Prostate gland (tissue), 2 donors: ENCODE results near the gene MBL2. TPM values are rescaled to one million over a fixed set of nuclear protein-coding genes. Genes with fewer than 3 reads are reported as not detected.

Experiments used
- DNase-seq: peaks from one replicate; pipeline ENCODE4 v3.0.0-alpha.2; 2019; ENCODE audit warnings: low spot score
- H3K27ac ChIP-seq, 2 donors: fragments of 200-600 bp; sonication (generic); 2 replicates each; pipeline ENCODE4 v1.5.1; 2017 to 2019
- H3K27me3 ChIP-seq: fragments of 200-600 bp; sonication (generic); replicated peaks from 2 replicates; pipeline ENCODE4 v1.5.1; 2019; ENCODE audit not compliant: insufficient read depth
- H3K36me3 ChIP-seq, 2 donors: fragments of 200-600 bp; sonication (generic); 1 replicate in 1 of 2; 2 replicates in 1 of 2; pipeline versions ENCODE4 v1.5.1 to v1.8.1; 2017 to 2019
- H3K4me1 ChIP-seq: fragments of 200-600 bp; sonication (generic); replicated peaks from 2 replicates; pipeline ENCODE4 v1.5.1; 2019
- H3K4me3 ChIP-seq, 2 donors: fragments of 200-600 bp; sonication (generic); 2 replicates each; pipeline ENCODE4 v1.5.1; 2017 to 2019
- H3K9me3 ChIP-seq: fragments of 200-600 bp; sonication (generic); 2 replicates; pipeline ENCODE4 v1.5.1; 2017
- POLR2A ChIP-seq: fragments of 450-650 bp; IDR thresholded peaks from one replicate; pipeline ENCODE4 v1.6.1; 2016; ENCODE audit warnings: antibody characterized with exemption, mild to moderate bottlenecking
- POLR2AphosphoS5 ChIP-seq: sonication (generic); formaldehyde crosslinking; IDR thresholded peaks from one replicate; pipeline ENCODE4 v1.6.1; 2017; ENCODE audit warnings: antibody characterized with exemption
- WGBS: methylation state at CpG from one replicate; pipeline ENCODE4 v1.1.5; 2018; 5-methylcytosine and 5-hydroxymethylcytosine counted together
- intact Hi-C: fragments of 100-400 bp; cut with DNase I; formaldehyde crosslinking; loops from one replicate; pipeline ENCODE4 v1.14.2; 2022
- total RNA-seq, 2 donors: library from RNA; depleted of rRNA; stranded (reverse); fragments of >200 nt; gene quantifications; one replicate each; pipeline ENCODE4 v1.1.0, GENCODE V29; 2016
- TF ChIP-seq, protein P1 (sequence below), 4 experiments: fragments of 200-600 bp in 2 of 4; fragments of 450-650 bp in 2 of 4; sonication (generic) in 2 of 4; IDR thresholded peaks; 1 replicate in 3 of 4; 2 replicates in 1 of 4; pipeline ENCODE4 v1.5.1; 2016 to 2019; ENCODE audit warnings: antibody characterized with exemption in 4 of 4, mild to moderate bottlenecking in 2 of 4, moderate library complexity in 2 of 4

Gene MBL2
- total RNA-seq, 2 donors from 2014 or later: not detected

GRCh38 chr10:52744057-52744805, 28.4 kb downstream of the MBL2 start:
- H3K4me1 ChIP-seq: no peaks in the 10 kb centered on the region
- 60% methylated on average over 8 of the region's 8 CpGs for WGBS
- H3K27ac ChIP-seq: no peak overlapping the region
- intact Hi-C loops: no loop called here
- no peaks in the 10 kb centered on the region for H3K9me3 ChIP-seq
- TF ChIP-seq, protein P1, sequence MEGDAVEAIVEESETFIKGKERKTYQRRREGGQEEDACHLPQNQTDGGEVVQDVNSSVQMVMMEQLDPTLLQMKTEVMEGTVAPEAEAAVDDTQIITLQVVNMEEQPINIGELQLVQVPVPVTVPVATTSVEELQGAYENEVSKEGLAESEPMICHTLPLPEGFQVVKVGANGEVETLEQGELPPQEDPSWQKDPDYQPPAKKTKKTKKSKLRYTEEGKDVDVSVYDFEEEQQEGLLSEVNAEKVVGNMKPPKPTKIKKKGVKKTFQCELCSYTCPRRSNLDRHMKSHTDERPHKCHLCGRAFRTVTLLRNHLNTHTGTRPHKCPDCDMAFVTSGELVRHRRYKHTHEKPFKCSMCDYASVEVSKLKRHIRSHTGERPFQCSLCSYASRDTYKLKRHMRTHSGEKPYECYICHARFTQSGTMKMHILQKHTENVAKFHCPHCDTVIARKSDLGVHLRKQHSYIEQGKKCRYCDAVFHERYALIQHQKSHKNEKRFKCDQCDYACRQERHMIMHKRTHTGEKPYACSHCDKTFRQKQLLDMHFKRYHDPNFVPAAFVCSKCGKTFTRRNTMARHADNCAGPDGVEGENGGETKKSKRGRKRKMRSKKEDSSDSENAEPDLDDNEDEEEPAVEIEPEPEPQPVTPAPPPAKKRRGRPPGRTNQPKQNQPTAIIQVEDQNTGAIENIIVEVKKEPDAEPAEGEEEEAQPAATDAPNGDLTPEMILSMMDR (IDR thresholded peaks at IDR 0.05): no peak
- H3K27me3 ChIP-seq: no peaks in the 10 kb centered on the region
- no peak for DNase-seq
- H3K36me3 ChIP-seq: no peaks in the 10 kb centered on the region
- H3K4me3 ChIP-seq: no peak overlapping the region

GRCh38 chr10:52742731-52743130, 29.9 kb downstream of the MBL2 start:
- Histone ChIP-seq H3K27ac (no peak overlapping the region), H3K27me3 (no peaks in the 10 kb centered on the region), H3K9me3 (no peaks in the 10 kb centered on the region), H3K4me3 (no peak overlapping the region), H3K4me1 (no peaks in the 10 kb centered on the region), H3K36me3 (no peaks in the 10 kb centered on the region)
- intact Hi-C loops: no loop called here
- DNase-seq: no peak
- TF ChIP-seq POLR2AphosphoS5: no peak
- WGBS: 78% methylated on average over 3 of the region's 3 CpGs

GRCh38 chr10:52741851-52742250, 30.7 kb downstream of the MBL2 start:
- no peaks in the 10 kb centered on the region for H3K9me3 ChIP-seq
- H3K4me1 ChIP-seq: no peaks in the 10 kb centered on the region
- TF ChIP-seq, protein P1 (IDR thresholded peaks at IDR 0.05): no peak
- TF ChIP-seq POLR2A: no peak
- TF ChIP-seq POLR2AphosphoS5: no peak
- no peaks in the 10 kb centered on the region for H3K36me3 ChIP-seq
- no peaks in the 10 kb centered on the region for H3K27me3 ChIP-seq
- WGBS: 54% methylated on average over 2 of the region's 2 CpGs
- intact Hi-C loops: no loop called here
- H3K27ac ChIP-seq: no peak overlapping the region
- H3K4me3 ChIP-seq: no peak overlapping the region
- DNase-seq: no peak

- Histone ChIP-seq H3K4me3 (no peak overlapping the region), H3K27me3 (no peaks in the 10 kb centered on the region), H3K4me1 (no peaks in the 10 kb centered on the region), H3K27ac (no peak overlapping the region), H3K9me3 (no peaks in the 10 kb centered on the region), H3K36me3 (no peaks in the 10 kb centered on the region)
- WGBS: 64% methylated on average over 5 of the region's 5 CpGs
- no peak for TF ChIP-seq POLR2A
- TF ChIP-seq POLR2AphosphoS5: no peak
- TF ChIP-seq, protein P1 (IDR thresholded peaks at IDR 0.05): peak in 3 of 4 experiments; percentile 15 to 47 (median 31)
- no peak for DNase-seq
- intact Hi-C loops: no loop called here
These were observed 31.5 kb downstream of the MBL2 start for GRCh38 chr10:52740913-52741675.

- no peaks in the 10 kb centered on the region for H3K27me3 ChIP-seq
- H3K4me1 ChIP-seq: no peaks in the 10 kb centered on the region
- no peaks in the 10 kb centered on the region for H3K36me3 ChIP-seq
- H3K4me3 ChIP-seq: no peak overlapping the region
- no peaks in the 10 kb centered on the region for H3K9me3 ChIP-seq
- TF ChIP-seq, protein P1 (IDR thresholded peaks at IDR 0.05): no peak
- H3K27ac ChIP-seq: no peak overlapping the region
- no peak for DNase-seq
- whole genome bisulfite sequencing: 92% methylated on average over 1 of the region's 1 CpG
- intact Hi-C loops: no loop called here
These were observed 32.4 kb downstream of the MBL2 start for GRCh38 chr10:52740155-52740549.
